Activated T-helper 17 cell treated with anti-CD3 and anti-CD28 coated beads, Interleukin-2, amount 50 U/mL, for 72 hours (primary cell): ENCODE data around the gene AFTPH. TPM values are rescaled to one million over a fixed set of nuclear protein-coding genes. Genes with fewer than 3 reads are reported as not detected.

Experiments
- ATAC-seq: fragments of 150-1000 bp; cut with Tn5 transposase; replicated peaks from 2 replicates; pipeline ENCODE4 v1.10.0; 2021; ENCODE audit warnings: mild to moderate bottlenecking, moderate library complexity
- H3K27ac Mint-ChIP-seq: one replicate; pipeline ENCODE4 v1.8.0; 2022; ENCODE audit warnings: mixed read lengths
- H3K27me3 Mint-ChIP-seq: one replicate; pipeline ENCODE4 v1.8.0; 2022; ENCODE audit warnings: mixed read lengths
- H3K36me3 Mint-ChIP-seq: one replicate; pipeline ENCODE4 v1.8.0; 2022; ENCODE audit warnings: low read depth, mild to moderate bottlenecking, mixed read lengths
- H3K4me1 Mint-ChIP-seq: one replicate; pipeline ENCODE4 v1.8.0; 2022; ENCODE audit warnings: mixed read lengths
- H3K4me3 Mint-ChIP-seq: one replicate; pipeline ENCODE4 v1.8.0; 2022; ENCODE audit warnings: mild to moderate bottlenecking, mixed read lengths
- H3K9me3 Mint-ChIP-seq: one replicate; pipeline ENCODE4 v1.8.0; 2022; ENCODE audit warnings: mixed read lengths
- total RNA-seq, 2 donors: library from RNA; stranded (reverse); gene quantifications; one replicate each; pipeline ENCODE4 v1.2.3, GENCODE V29; 2022

AFTPH gene
- total RNA-seq, 2 donors from 2014 or later = 32.3 to 49.8 TPM

DNA sequence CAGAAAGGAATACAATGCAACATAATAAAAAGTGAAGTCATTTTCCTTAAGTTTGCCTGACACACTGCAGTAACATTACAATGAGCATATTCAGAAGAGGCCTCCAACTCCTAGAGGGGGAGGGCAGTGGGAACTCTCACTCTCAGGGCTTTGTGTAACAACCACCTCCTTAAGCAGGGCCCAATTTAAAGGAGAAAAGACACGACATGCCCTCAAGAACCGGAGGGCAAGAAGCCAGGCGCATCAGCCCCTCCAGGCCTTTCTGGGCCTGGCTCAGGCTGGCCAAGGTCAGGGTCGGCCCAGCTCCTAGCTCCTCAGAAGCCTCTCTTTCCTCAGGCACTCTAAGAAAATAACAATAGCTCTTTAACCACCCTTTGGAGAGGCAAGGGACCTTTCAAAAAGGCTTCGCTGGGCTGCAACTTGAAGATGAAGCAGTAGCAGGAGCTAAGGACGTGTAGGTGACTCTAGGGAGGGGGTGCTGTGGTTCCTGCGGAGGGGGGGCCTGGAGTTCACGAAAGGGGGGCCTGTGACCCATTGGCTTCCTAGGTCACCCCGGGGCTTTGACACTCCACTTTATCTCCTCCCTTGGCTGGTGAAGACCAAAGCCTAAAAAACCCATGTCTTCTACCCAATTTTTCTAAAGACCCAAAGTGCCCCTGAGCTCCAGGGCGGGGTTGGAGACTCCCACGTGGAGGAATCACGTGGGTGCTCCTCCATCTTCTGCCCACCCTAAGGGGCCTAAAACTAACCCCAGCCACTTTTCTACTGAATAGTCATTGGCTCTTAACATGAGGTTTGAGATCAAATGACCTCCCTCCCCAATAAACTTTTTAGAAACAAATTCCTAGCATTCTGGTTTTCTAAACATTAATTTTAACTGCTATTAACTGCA lies 116.3 kb downstream of the AFTPH start:
- no peaks in the 10 kb centered on the region for H3K27me3 Mint-ChIP-seq
- peaks cover 18% of the 10 kb centered on the region for H3K36me3 Mint-ChIP-seq
- no peak overlapping the region for H3K4me3 Mint-ChIP-seq
- peaks cover 32% of the 10 kb centered on the region for H3K4me1 Mint-ChIP-seq
- no peak overlapping the region for H3K27ac Mint-ChIP-seq
- no peak for ATAC-seq
- no peaks in the 10 kb centered on the region for H3K9me3 Mint-ChIP-seq

DNA sequence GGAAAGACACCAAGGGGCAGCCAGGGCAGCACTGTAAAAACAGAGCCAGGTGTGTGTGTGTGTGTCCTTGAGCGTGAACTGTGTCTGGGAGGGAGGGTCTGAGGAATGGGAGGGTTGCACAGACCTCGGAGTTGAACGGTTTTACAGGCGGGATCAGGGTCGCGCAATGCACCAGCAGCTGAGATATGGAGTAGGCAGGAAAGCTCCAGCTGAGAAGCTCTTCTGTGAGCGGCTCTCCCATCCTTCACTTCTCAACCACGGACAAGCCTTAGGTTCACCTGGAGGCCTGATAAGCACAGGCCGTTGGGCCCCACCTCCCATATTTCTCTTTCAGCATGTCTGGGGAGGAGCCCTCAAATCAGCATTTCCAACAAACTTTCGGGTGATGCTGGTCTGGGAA lies 117.5 kb downstream of the AFTPH start:
- peaks cover 26% of the 10 kb centered on the region for H3K4me1 Mint-ChIP-seq
- H3K27me3 Mint-ChIP-seq = no peaks in the 10 kb centered on the region
- no peak overlapping the region for H3K27ac Mint-ChIP-seq
- no peaks in the 10 kb centered on the region for H3K9me3 Mint-ChIP-seq
- H3K4me3 Mint-ChIP-seq = no peak overlapping the region
- no peak for ATAC-seq
- peaks cover 6% of the 10 kb centered on the region for H3K36me3 Mint-ChIP-seq

Other genes with a start within 250 kb of the AFTPH start
- gene LGALSL, start 70.2 kb upstream of the AFTPH start, total RNA-seq = 1 to 10 TPM; 1.4 to 2.2 TPM
- 10 to 100 TPM; 11.5 to 30.7 TPM for gene SERTAD2, start 129.6 kb downstream of the AFTPH start, total RNA-seq